GM10266 (cell line): ENCODE measurements around the gene HIBADH.

Experiments used
- DNase-seq: peaks from one replicate; pipeline ENCODE4 v3.0.0; 2012; ENCODE audit errors: extremely low spot score
- TF ChIP-seq, protein P1 (sequence below): IDR thresholded peaks from 2 replicates; pipeline ENCODE4 v1.5.1; 2012; ENCODE audit warnings: mild to moderate bottlenecking, low read depth; ENCODE audit not compliant: control insufficient read depth, insufficient read depth; ENCODE audit errors: missing control alignments

The HIBADH gene

DNA sequence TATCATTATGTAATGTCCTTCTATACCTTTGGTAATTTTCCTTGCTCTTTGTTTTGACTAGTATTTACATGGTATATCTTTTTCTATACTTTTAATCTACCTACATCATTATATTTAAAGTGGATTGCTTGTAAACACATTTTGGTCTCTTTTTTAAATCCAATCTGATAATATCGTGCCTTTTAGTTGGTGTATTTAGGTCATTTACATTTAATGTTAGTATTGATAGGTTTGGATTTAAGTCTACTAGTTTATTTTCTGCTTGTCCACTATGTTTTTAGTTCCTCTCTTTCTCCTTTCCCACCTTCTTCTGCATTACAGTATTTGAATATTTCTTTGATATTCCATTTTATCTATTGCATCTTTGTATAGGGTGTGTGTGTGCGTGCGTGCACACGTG is 95.4 kb downstream of the HIBADH start:
- TF ChIP-seq, protein P1, sequence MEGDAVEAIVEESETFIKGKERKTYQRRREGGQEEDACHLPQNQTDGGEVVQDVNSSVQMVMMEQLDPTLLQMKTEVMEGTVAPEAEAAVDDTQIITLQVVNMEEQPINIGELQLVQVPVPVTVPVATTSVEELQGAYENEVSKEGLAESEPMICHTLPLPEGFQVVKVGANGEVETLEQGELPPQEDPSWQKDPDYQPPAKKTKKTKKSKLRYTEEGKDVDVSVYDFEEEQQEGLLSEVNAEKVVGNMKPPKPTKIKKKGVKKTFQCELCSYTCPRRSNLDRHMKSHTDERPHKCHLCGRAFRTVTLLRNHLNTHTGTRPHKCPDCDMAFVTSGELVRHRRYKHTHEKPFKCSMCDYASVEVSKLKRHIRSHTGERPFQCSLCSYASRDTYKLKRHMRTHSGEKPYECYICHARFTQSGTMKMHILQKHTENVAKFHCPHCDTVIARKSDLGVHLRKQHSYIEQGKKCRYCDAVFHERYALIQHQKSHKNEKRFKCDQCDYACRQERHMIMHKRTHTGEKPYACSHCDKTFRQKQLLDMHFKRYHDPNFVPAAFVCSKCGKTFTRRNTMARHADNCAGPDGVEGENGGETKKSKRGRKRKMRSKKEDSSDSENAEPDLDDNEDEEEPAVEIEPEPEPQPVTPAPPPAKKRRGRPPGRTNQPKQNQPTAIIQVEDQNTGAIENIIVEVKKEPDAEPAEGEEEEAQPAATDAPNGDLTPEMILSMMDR: no peak
- no peak for DNase-seq

DNA sequence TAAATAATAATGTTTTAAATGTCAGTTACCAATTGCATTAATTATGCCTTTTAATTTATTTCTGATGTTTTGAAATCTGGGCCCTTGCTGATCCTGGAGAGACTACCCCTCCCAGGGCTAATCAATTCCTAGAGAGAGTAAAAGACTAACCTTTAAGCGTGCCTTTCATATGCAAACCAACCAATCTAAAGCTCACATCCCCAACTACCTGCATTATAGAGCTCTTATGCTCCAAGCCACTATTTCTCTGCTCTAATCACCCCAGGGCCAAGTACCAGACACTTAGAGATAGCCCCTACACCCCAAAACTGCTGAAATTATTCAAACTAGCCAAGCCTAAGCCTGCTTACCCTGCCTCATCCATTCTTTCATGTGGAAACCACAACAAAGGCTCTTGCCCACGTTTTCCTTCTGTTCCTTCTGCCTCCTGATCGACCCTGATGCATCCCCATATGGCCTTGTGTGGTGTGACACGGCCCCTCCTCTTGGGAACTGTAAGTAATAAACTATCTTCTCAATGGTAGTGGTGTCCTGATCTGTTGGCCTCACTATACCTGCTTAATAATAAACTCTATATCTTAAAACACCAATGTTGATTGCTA is 97.7 kb downstream of the HIBADH start:
- DNase-seq: no peak

DNA sequence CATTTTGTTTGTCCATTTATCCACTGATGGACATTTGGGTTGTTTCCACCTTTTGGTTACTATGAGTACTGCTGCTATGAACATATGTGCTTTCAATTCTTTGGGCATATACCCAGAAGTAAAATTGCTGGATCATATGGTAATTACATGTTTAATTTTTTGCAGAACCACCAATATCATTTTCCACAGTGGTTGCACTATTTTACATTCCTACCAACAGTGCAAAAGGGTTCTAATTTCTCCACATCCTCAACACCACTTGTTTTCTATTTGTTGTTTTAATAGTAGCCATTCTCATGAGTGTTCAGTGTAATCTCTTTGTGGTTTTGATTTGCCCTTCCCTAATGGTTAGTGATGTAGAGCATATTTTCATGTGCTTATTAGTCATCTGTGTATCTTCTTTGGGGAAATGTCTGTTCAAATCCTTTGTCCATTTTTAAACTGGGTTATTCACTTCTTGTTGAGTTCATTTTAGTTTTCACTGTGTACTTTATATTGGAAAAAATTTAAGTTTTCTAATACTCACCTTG is 101.9 kb downstream of the HIBADH start:
- TF ChIP-seq, protein P1: no peak

More for the DNA sequence above, 97.7 kb downstream of the HIBADH start:
- TF ChIP-seq, protein P1: no peak

DNA sequence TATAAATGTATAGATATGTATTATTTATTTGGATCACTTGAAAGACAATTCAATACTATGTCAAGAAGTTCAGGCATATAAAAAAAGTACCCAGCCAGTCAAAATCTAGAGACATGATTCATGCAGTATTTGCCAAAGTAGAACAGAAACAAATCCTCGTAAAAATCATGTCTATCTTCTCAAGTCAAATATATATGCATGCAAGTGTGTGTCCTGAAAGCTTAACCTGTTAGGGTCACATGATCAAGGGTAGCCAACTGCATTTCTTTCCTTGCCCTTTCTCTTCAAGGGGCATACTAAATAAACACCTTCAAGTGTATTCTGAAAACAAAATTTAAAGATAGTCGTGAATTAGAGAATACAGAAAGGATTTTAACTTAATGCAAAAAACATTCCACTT is 107.0 kb downstream of the HIBADH start:
- TF ChIP-seq, protein P1: no peak
- DNase-seq: no peak

More for the DNA sequence above, 101.9 kb downstream of the HIBADH start:
- no peak for DNase-seq

DNA sequence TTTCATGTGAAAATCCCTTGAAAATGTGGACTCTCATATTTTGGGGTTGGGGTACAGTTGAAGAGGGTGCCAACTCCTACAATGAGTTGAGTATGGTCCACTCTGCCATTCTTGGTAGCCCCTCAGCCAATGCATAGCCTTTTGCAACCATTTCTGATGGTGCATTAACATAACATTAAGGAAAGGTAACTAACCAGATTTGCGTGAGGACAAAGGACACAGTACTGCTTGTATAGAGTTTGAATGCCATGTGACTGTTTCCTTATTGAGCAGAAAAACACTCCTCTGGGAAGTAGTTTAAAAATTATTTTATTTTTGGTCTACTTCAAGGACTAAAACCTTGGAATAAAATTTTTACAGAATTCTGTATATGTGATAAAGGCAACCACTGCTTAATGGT is 107.9 kb downstream of the HIBADH start:
- no peak for DNase-seq
- TF ChIP-seq, protein P1: no peak

DNA sequence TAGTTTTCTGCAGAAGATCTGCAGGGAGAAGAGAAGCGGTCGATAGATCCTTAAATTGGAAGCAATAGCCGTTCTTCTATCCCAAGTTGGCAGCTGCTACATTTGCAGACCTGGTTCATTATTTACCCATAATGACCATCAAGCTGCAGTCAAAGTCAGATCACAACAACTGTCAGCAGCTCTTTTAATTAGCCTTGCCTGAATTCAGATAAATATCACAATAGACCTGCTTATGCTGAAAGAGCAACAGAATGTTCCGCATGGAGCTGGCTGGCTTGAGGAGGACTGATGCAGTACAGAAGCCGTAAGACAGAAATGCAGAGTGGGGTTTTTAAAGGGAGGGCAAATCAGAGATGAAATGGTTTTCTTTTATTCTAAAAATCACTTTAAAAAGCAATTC is 109.4 kb downstream of the HIBADH start:
- no peak for DNase-seq
- TF ChIP-seq, protein P1: no peak

DNA sequence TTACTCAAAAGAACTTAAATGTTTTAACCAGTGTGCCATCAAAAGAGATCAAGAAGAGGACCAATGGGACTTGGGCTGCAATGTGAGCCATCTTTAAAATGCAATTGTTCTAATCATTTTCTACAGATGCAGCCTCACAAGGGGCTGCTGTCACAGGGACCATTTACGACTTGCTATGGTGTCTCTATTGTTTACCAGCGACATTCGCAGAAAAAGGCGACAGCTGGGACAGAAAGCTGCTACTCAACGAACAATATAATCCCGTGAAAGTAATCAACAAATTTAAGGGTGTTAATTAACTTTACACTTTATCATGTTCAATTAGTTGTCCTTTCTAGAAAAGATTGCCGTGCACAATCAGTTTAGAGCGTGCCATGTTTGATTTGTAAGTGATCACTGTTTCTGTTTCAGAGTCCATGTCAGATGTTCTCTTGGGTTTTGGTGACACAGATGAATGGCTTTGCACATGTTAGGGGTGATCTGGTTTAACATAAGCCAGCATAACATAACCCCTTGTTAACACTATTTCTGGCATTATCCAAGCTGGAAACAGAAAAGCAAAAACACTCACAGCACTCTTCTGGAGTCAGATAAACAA is 110.8 kb downstream of the HIBADH start:
- TF ChIP-seq, protein P1: no peak
- no peak for DNase-seq
